HFF-Myc (cell line): ENCODE measurements around the gene TOMM20L.
"Not testable (repeated sequence)": the region's sequence is repeated elsewhere in the genome, so short reads cannot be mapped to it uniquely, and the experiment has no call there.

Experiments
- DNase-seq: peaks from one replicate; pipeline ENCODE4 v3.0.0-alpha.2; 2011; ENCODE audit warnings: low read depth; ENCODE audit errors: extremely low read depth
- H3K4me3 ChIP-seq: replicated peaks from 2 replicates; pipeline ENCODE4 v1.5.1; 2011; ENCODE audit warnings: low read depth, mild to moderate bottlenecking, control low read depth, low read length
- TF ChIP-seq, protein P1 (sequence below): IDR thresholded peaks from 2 replicates; pipeline ENCODE4 v1.5.1; 2012; ENCODE audit warnings: mild to moderate bottlenecking, low read depth, low read length, control low read depth; ENCODE audit errors: missing control alignments

Gene TOMM20L

DNA sequence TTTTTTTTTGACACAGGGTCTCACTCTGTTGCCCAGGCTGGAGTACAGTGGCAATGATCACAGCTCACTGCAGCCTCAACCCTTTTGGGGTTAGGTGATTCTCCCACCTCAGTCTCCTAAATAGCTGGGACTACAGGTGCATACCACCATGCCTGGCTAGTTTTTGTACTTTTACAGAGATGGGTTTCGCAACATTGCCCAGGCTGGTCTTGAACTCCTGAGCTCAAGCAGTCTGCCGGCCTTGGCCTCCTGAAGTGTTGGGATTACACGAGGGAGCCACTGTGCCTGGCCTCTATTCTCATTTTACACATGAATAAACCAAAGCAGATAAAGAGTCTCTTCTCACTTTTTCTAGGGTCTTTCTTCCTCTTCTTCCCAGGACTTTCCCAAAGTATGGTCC is 3.2 kb downstream of the TOMM20L start:
- no peak for DNase-seq
- TF ChIP-seq, protein P1, sequence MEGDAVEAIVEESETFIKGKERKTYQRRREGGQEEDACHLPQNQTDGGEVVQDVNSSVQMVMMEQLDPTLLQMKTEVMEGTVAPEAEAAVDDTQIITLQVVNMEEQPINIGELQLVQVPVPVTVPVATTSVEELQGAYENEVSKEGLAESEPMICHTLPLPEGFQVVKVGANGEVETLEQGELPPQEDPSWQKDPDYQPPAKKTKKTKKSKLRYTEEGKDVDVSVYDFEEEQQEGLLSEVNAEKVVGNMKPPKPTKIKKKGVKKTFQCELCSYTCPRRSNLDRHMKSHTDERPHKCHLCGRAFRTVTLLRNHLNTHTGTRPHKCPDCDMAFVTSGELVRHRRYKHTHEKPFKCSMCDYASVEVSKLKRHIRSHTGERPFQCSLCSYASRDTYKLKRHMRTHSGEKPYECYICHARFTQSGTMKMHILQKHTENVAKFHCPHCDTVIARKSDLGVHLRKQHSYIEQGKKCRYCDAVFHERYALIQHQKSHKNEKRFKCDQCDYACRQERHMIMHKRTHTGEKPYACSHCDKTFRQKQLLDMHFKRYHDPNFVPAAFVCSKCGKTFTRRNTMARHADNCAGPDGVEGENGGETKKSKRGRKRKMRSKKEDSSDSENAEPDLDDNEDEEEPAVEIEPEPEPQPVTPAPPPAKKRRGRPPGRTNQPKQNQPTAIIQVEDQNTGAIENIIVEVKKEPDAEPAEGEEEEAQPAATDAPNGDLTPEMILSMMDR: no peak
- no peak overlapping the region for H3K4me3 ChIP-seq

GRCh38 chr14:58401587-58401986 is 5.9 kb downstream of the TOMM20L start:
- TF ChIP-seq, protein P1: no peak
- DNase-seq: no peak
- H3K4me3 ChIP-seq: no peak overlapping the region

DNA sequence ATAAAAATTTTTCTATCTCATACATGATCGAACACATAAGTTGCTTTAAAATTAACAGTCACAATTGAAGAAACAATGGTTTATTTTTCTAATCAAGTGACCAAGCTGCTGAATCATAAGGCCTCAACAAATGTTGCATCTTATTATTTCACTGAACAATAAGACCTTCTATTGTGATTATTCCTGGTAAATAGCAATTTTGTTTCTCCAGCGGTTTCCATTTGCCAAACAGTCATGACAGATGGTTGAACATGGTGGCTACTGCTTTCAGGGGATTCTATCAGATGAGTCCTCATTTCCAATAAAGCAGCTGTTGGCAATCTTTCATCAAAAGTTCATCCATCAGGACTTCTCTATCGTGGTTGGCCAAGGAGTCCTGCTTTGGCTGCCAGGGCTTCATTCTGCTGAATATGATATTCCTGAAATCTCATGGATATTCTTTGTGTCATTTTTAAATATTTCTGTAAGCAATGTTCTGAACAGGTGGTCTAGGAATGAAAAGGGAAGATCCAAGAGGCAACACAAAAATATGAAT is 13.0 kb downstream of the TOMM20L start:
- TF ChIP-seq, protein P1: no peak
- H3K4me3 ChIP-seq: no peak overlapping the region
- DNase-seq: no peak

DNA sequence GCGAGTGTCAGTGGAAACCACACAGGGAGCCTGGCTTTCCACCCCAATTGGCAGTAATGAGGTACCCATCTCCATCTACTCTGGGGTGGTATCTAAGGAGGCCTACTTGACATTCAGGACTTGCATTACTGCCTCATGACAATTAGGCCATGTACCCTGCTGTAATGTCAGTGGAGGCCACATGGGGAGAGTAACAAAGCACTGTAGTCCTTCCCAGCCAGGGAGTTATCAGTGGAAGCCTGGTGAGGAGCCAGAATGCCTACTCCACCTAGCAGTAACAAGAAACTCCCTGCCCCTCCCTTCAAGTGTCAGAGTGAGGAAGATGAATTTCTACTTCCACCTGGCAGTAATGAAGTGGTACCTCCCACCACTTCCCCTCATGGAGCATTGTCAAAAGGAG is 19.1 kb downstream of the TOMM20L start:
- DNase-seq: no peak
- TF ChIP-seq, protein P1: no peak
- no peak overlapping the region for H3K4me3 ChIP-seq

DNA sequence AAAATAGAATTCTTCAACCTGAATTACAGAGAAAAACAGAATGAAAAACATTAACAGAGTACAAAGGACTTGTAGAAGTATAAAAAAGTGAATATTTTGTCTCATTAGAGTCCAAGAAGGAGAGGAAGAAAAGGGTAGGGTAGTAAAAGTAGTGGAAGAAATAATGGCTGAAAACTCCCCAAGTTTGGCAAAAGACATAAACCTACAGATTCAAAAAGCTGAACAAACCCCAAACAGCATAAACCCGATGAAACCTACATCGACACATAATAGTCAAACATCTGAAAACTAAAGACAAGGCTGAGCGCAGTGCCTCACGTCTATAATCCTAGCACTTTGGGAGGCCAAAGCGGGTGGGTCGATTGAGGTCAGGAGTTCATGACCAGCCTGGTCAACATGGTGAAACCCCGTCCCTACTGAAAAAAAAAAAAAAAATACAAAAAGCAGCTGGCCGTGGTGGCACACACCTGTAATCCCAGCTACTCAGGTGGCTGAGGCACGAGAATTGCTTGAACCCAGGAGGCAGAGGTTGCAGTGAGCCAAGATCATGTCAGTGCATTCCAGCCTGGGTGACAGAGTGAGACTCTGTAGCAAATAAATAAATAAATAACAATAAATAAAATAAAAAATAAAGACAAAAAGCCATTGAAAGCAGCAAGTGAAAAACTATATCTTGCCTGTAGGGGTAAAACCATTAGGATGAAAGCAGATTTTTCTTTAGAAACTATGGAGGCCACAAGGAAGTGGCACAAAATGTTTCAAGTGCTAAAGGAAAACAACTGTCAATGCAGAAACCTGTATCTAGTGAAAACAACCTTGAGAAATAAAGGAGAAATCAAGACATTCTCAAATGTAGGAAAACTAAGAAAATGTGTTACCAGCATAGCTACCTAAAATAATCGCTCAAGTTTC is 20.2 kb downstream of the TOMM20L start:
- no peak overlapping the region for H3K4me3 ChIP-seq
- TF ChIP-seq, protein P1: no peak
- DNase-seq: no peak

DNA sequence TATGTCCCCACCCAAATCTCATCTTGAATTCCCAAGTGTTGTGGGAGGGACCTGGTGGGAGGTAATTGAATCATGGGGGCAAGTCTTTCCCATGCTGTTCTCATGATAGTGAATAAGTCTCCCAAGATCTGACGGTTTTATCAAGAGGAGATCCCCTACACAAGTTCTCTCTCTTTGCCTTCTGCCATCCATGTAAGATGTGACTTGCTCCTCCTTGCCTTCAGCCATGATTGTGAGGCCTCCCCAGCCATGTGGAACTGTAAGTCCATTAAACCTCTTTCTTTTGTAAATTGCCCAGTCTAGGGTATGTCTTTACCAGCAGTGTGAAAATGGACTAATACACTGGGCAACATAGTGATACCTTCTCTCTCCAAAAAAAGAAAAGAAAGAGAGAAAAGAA is 21.2 kb downstream of the TOMM20L start:
- not testable (repeated sequence) for DNase-seq, H3K4me3 ChIP-seq

GRCh38 chr14:58426670-58427280 is 31.0 kb downstream of the TOMM20L start:
- DNase-seq: peak; percentile 25
- TF ChIP-seq, protein P1: no peak
- peak overlapping the region; percentile 96 for H3K4me3 ChIP-seq
